OCI-LY3 (cell line): ENCODE data around the gene MROH8.

Experiments
- H2AFZ ChIP-seq: fragments of 200-600, 300-600 bp; shearing (Covaris generic); 2 replicates; pipeline ENCODE4 v1.6.0; 2014; ENCODE audit warnings: antibody characterized with exemption, low read depth, low read length
- H3K27ac ChIP-seq: fragments of 200-600, 300-600 bp; sonication (generic); 2 replicates; pipeline ENCODE4 v1.5.1; 2014; ENCODE audit warnings: mild to moderate bottlenecking, low read length, moderate library complexity, mixed read lengths
- H3K27me3 ChIP-seq: fragments of 200-600, 300-600 bp; sonication (generic); 2 replicates; pipeline ENCODE4 v1.6.1; 2014; ENCODE audit warnings: low read depth, low read length, mixed read lengths
- H3K36me3 ChIP-seq: fragments of 200-600, 300-600 bp; sonication (generic); replicated peaks from 2 replicates; pipeline ENCODE3; 2014; ENCODE audit warnings: low read depth, low read length, mixed read lengths
- H3K4me1 ChIP-seq: fragments of 300-600, 200-600 bp; sonication (generic); 2 replicates; pipeline ENCODE4 v1.6.1; 2014; ENCODE audit warnings: low read length, mixed read lengths
- H3K4me2 ChIP-seq: fragments of 200-600, 300-600 bp; sonication (generic); 2 replicates; pipeline ENCODE4 v1.6.1; 2014; ENCODE audit warnings: low read length, mixed read lengths
- H3K4me3 ChIP-seq: fragments of 300-600, 200-600 bp; sonication (generic); 2 replicates; pipeline ENCODE4 v1.5.1; 2014; ENCODE audit warnings: antibody characterized with exemption, mild to moderate bottlenecking, low read length, moderate library complexity
- H3K79me2 ChIP-seq: fragments of 300-600, 200-600 bp; shearing (Covaris generic); 2 replicates; pipeline ENCODE4 v1.6.1; 2014; ENCODE audit warnings: mild to moderate bottlenecking, low read length, mixed read lengths
- H3K9ac ChIP-seq: fragments of 300-600, 200-600 bp; shearing (Covaris generic); 2 replicates; pipeline ENCODE4 v1.6.0; 2014; ENCODE audit warnings: mild to moderate bottlenecking, low read length, moderate library complexity
- H3K9me3 ChIP-seq: fragments of 200-600, 300-600 bp; shearing (Covaris generic); 2 replicates; pipeline ENCODE4 v1.6.1; 2014; ENCODE audit warnings: low read length, mixed read lengths; ENCODE audit not compliant: insufficient read depth
- H4K20me1 ChIP-seq: fragments of 200-600, 300-600 bp; sonication (generic); 2 replicates; pipeline ENCODE4 v1.6.1; 2016; ENCODE audit warnings: low read length, mixed read lengths; ENCODE audit not compliant: insufficient read depth
- CTCF ChIP-seq: fragments of 200-600, 300-600 bp; sonication (generic); IDR thresholded peaks from 2 replicates; pipeline ENCODE4 v1.5.1; 2014; ENCODE audit warnings: antibody characterized with exemption, low read length, low read depth
- EZH2phosphoT487 ChIP-seq: fragments of 200-600 bp; shearing (Covaris generic); IDR thresholded peaks from 2 replicates; pipeline ENCODE4 v1.6.1; 2018; ENCODE audit warnings: antibody characterized with exemption, mixed run types, low read depth

The MROH8 gene

GRCh38 chr20:37225146-37225545 is 45.8 kb upstream of the MROH8 start:
- Histone ChIP-seq H3K4me1 (peaks cover 16% of the 10 kb centered on the region), H3K9me3 (no peaks in the 10 kb centered on the region), H3K36me3 (peaks cover 88% of the 10 kb centered on the region), H3K79me2 (peaks cover 12% of the 10 kb centered on the region; the same call in 1 of the 2 replicates), H3K9ac (no peak overlapping the region), H4K20me1 (no peaks in the 10 kb centered on the region), H3K4me3 (no peak overlapping the region), H2AFZ (no peak overlapping the region), H3K4me2 (no peak overlapping the region), H3K27me3 (no peaks in the 10 kb centered on the region), H3K27ac (no peak overlapping the region)
- TF ChIP-seq CTCF (no peak), EZH2phosphoT487 (no peak)

- Histone ChIP-seq H3K4me3 (no peak overlapping the region), H3K79me2 (peaks cover 18% of the 10 kb centered on the region; the same call in 1 of the 2 replicates), H3K27ac (peak overlapping the region; percentile 46), H3K4me1 (peaks cover 16% of the 10 kb centered on the region), H4K20me1 (no peaks in the 10 kb centered on the region), H3K9me3 (no peaks in the 10 kb centered on the region), H3K9ac (no peak overlapping the region), H3K4me2 (peak overlapping the region; percentile 29), H2AFZ (no peak overlapping the region), H3K36me3 (peaks cover 86% of the 10 kb centered on the region), H3K27me3 (no peaks in the 10 kb centered on the region)
- TF ChIP-seq EZH2phosphoT487 (no peak), CTCF (no peak)
Measured at GRCh38 chr20:37223053-37223452, 43.7 kb upstream of the MROH8 start.

DNA sequence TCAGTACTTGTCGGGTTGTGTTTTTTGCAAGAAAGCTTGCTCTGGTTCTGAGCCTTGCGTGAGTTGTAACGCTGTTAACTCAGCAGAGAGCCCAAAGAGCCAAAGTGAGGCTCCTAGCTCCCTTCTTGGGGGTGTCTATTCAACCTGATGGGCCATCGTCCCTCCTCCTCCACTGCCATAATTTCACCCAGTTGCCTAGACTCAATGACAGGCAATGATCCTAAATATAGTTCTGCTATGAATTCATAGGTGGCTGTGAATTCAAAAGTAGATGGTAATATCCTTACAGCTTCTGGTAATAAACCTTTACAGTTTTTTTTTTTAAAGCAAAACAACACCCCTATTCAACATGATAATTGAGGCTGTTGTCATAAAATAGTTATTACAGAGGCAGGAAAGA is 42.7 kb upstream of the MROH8 start:
- no peak overlapping the region for H3K27ac ChIP-seq
- H4K20me1 ChIP-seq, result no peaks in the 10 kb centered on the region
- H3K27me3 ChIP-seq, result no peaks in the 10 kb centered on the region
- H3K4me3 ChIP-seq, result no peak overlapping the region
- H3K9me3 ChIP-seq, result no peaks in the 10 kb centered on the region
- no peak overlapping the region for H3K4me2 ChIP-seq
- no peak overlapping the region for H2AFZ ChIP-seq
- peaks cover 16% of the 10 kb centered on the region for H3K4me1 ChIP-seq
- H3K9ac ChIP-seq, result no peak overlapping the region
- H3K36me3 ChIP-seq, result peaks cover 76% of the 10 kb centered on the region
- TF ChIP-seq CTCF (no peak), EZH2phosphoT487 (no peak)
- peaks cover 18% of the 10 kb centered on the region; the same call in 1 of the 2 replicates for H3K79me2 ChIP-seq

DNA sequence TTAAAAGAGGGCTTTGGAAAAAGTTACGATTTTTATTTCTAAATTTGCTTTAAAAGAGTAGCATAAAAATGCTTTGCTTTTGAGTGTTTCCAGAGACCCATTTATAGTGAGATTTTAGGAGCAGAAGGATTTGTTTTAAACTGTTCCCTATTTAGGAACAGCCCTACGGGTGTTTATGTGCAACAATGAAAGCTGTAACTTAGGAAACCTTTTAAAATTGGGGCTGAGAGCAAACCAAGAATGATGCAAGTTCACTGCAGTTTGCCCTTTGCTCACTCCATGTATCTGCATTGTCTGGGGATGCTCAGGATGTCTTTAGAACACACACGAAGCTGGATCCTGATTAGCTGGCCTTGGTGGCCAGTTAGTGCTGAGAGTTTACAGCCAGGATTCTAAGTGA is 41.4 kb upstream of the MROH8 start:
- Histone ChIP-seq H3K79me2 (peaks cover 18% of the 10 kb centered on the region; the same call in 1 of the 2 replicates), H3K27ac (no peak overlapping the region), H3K9ac (no peak overlapping the region), H3K9me3 (no peaks in the 10 kb centered on the region), H2AFZ (no peak overlapping the region), H3K27me3 (no peaks in the 10 kb centered on the region), H3K4me3 (no peak overlapping the region), H4K20me1 (no peaks in the 10 kb centered on the region), H3K4me2 (no peak overlapping the region), H3K36me3 (peaks cover 74% of the 10 kb centered on the region), H3K4me1 (peaks cover 16% of the 10 kb centered on the region)
- no peak for TF ChIP-seq EZH2phosphoT487
- TF ChIP-seq CTCF, result no peak
